Hepatic stellate cell (primary cell): Measurements from ENCODE around the gene CA10.

Experiments
- DNase-seq: peaks from one replicate; pipeline ENCODE4 v3.0.0; 2011; ENCODE audit warnings: low spot score

The CA10 gene

GRCh38 chr17:52147431-52147830, 11.1 kb downstream of the CA10 start:
- no peak for DNase-seq

GRCh38 chr17:52145476-52145875, 13.0 kb downstream of the CA10 start:
- DNase-seq, result no peak

- DNase-seq, result no peak
Measured at GRCh38 chr17:52143542-52143941, 15.0 kb downstream of the CA10 start.

GRCh38 chr17:52140601-52141000, 17.9 kb downstream of the CA10 start:
- DNase-seq, result no peak

GRCh38 chr17:52138752-52139151, 19.8 kb downstream of the CA10 start:
- DNase-seq, result no peak

GRCh38 chr17:52138350-52138749, 20.2 kb downstream of the CA10 start:
- DNase-seq, result no peak

GRCh38 chr17:52136166-52136565, 22.3 kb downstream of the CA10 start:
- no peak for DNase-seq

- no peak for DNase-seq
Measured at GRCh38 chr17:52134641-52135040, 23.9 kb downstream of the CA10 start.

GRCh38 chr17:52128721-52129120, 29.8 kb downstream of the CA10 start:
- DNase-seq, result no peak

GRCh38 chr17:52124993-52125392, 33.5 kb downstream of the CA10 start:
- DNase-seq, result no peak

- DNase-seq, result no peak
Measured at GRCh38 chr17:52124561-52124960, 34.0 kb downstream of the CA10 start.

GRCh38 chr17:52120465-52120864, 38.0 kb downstream of the CA10 start:
- DNase-seq, result no peak

GRCh38 chr17:52110923-52111581, 47.5 kb downstream of the CA10 start:
- no peak for DNase-seq

- DNase-seq, result peak; percentile 11
Measured at GRCh38 chr17:52106638-52107261, 51.8 kb downstream of the CA10 start.

- no peak for DNase-seq
Measured at GRCh38 chr17:52106072-52106471, 52.4 kb downstream of the CA10 start.

- DNase-seq, result no peak
Measured at GRCh38 chr17:52105591-52105990, 52.9 kb downstream of the CA10 start.

- no peak for DNase-seq
Measured at GRCh38 chr17:52096056-52096455, 62.5 kb downstream of the CA10 start.

GRCh38 chr17:52084176-52084575, 74.3 kb downstream of the CA10 start:
- DNase-seq, result no peak

- no peak for DNase-seq
Measured at GRCh38 chr17:52079496-52079895, 79.0 kb downstream of the CA10 start.

GRCh38 chr17:52071712-52072111, 86.8 kb downstream of the CA10 start:
- DNase-seq, result no peak

- DNase-seq, result no peak
Measured at GRCh38 chr17:52064791-52065211, 93.7 kb downstream of the CA10 start.

- no peak for DNase-seq
Measured at GRCh38 chr17:52049496-52049895, 109.0 kb downstream of the CA10 start.

GRCh38 chr17:52049051-52049450, 109.5 kb downstream of the CA10 start:
- DNase-seq, result no peak
